PC-3 (cell line): ENCODE results near the gene TMEFF2. TPM values are rescaled to one million over a fixed set of nuclear protein-coding genes. Genes with fewer than 3 reads are reported as not detected.
A peak's percentile ranks its signal among the peaks of the same experiment; 100 is the strongest.

Experiments
- ATAC-seq: fragments of 200-7000 bp; cut with Tn5 transposase; 2 replicates; pipeline ENCODE4 v1.9.1; 2020; ENCODE audit warnings: mild to moderate bottlenecking, moderate library complexity
- BruUV-seq: library from RNA; stranded (reverse); fragments of 400-500 nt; replicated peaks from 2 replicates; lab custom pipeline; 2021; lab: Mats Ljungman, UMichigan
- CTCF ChIA-PET: fragments of 300-600 bp; sonication (Branson Sonifier 250); formaldehyde crosslinking; loops from one replicate; lab custom pipeline; 2022; ENCODE audit warnings: antibody characterized with exemption; lab: Charles Lee
- POLR2A ChIA-PET: fragments of 300-600 bp; sonication (Branson Sonifier 250); formaldehyde crosslinking; loops from one replicate; lab custom pipeline; 2022; ENCODE audit warnings: antibody characterized with exemption; ENCODE audit not compliant: unreplicated experiment; lab: Charles Lee
- DNase-seq: peaks from one replicate; pipeline ENCODE4 v3.0.0-alpha.2; 2015
- H2AFZ ChIP-seq: fragments of 300-600 bp; sonication (generic); 2 replicates; pipeline ENCODE4 v1.6.0; 2016; ENCODE audit warnings: antibody characterized with exemption, low read length
- H3F3A ChIP-seq: fragments of 300-600 bp; sonication (generic); one replicate; pipeline ENCODE4 v1.6.0; 2017; ENCODE audit warnings: antibody characterized with exemption, low read length, control low read depth, mild to moderate bottlenecking; ENCODE audit not compliant: unreplicated experiment
- H3K27ac ChIP-seq: fragments of 300-600 bp; sonication (generic); 2 replicates; pipeline ENCODE4 v1.5.1; 2016; ENCODE audit warnings: mild to moderate bottlenecking, low read length
- H3K27me3 ChIP-seq: fragments of 300-600 bp; sonication (generic); 2 replicates; pipeline ENCODE4 v1.6.1; 2016; ENCODE audit warnings: low read length, mixed read lengths
- H3K36me3 ChIP-seq: fragments of 300-600 bp; sonication (generic); 2 replicates; pipeline ENCODE4 v1.6.1; 2016; ENCODE audit warnings: low read depth, mixed run types, low read length, mixed read lengths
- H3K4me1 ChIP-seq: fragments of 300-600 bp; sonication (generic); 2 replicates; pipeline ENCODE4 v1.5.1; 2016; ENCODE audit warnings: low read length; ENCODE audit not compliant: insufficient read depth
- H3K4me2 ChIP-seq: fragments of 300-600 bp; sonication (generic); 2 replicates; pipeline ENCODE4 v1.6.0; 2016; ENCODE audit warnings: low read length
- H3K4me3 ChIP-seq: fragments of 300-600 bp; sonication (generic); 2 replicates; pipeline ENCODE4 v1.5.1; 2016; ENCODE audit warnings: mild to moderate bottlenecking, low read length, mixed read lengths
- H3K79me2 ChIP-seq: fragments of 300-600 bp; sonication (generic); 2 replicates; pipeline ENCODE4 v1.6.1; 2017; ENCODE audit warnings: low read length, mixed read lengths
- H3K9ac ChIP-seq: fragments of 300-600 bp; sonication (generic); 2 replicates; pipeline ENCODE4 v1.6.0; 2016; ENCODE audit warnings: mild to moderate bottlenecking, low read length
- H3K9me2 ChIP-seq: fragments of 300-600 bp; sonication (generic); replicated peaks from 2 replicates; pipeline ENCODE4 v1.6.1; 2016; ENCODE audit warnings: mixed run types, low read length, mixed read lengths
- H3K9me3 ChIP-seq: fragments of 300-600 bp; sonication (generic); 2 replicates; pipeline ENCODE4 v1.6.1; 2016; ENCODE audit warnings: low read length, mixed read lengths
- H4K20me1 ChIP-seq: fragments of 300-600 bp; sonication (generic); 2 replicates; pipeline ENCODE4 v1.6.1; 2016; ENCODE audit warnings: low read length, mixed read lengths
- EZH2 ChIP-seq: fragments of 300-600 bp; sonication (generic); IDR thresholded peaks from one replicate; pipeline ENCODE4 v1.6.1; 2017; ENCODE audit warnings: antibody characterized with exemption, mild to moderate bottlenecking, low read length; ENCODE audit not compliant: unreplicated experiment
- EZH2phosphoT487 ChIP-seq: fragments of 300-600 bp; sonication (generic); IDR thresholded peaks from 2 replicates; pipeline ENCODE4 v1.6.1; 2018; ENCODE audit warnings: mild to moderate bottlenecking, antibody characterized with exemption, low read length, borderline replicate concordance
- intact Hi-C: fragments of 100-400 bp; cut with micrococcal nuclease; formaldehyde crosslinking; loops from 2 replicates; pipeline ENCODE4 v1.9.0; 2023
- total RNA-seq: library from RNA; depleted of rRNA; stranded (reverse); fragments of >200 nt; gene quantifications from 2 replicates; pipeline ENCODE4 v1.2.3, GENCODE V29; 2014
- TF ChIP-seq, protein P1 (sequence below): fragments of 300-600 bp; sonication (generic); conservative IDR thresholded peaks from 2 replicates; pipeline ENCODE4 v1.5.1; 2017; ENCODE audit warnings: antibody characterized with exemption, low read depth, mild to moderate bottlenecking, low read length

TMEFF2 gene
- total RNA-seq, 1 experiment from 2014 or later: not detected

DNA sequence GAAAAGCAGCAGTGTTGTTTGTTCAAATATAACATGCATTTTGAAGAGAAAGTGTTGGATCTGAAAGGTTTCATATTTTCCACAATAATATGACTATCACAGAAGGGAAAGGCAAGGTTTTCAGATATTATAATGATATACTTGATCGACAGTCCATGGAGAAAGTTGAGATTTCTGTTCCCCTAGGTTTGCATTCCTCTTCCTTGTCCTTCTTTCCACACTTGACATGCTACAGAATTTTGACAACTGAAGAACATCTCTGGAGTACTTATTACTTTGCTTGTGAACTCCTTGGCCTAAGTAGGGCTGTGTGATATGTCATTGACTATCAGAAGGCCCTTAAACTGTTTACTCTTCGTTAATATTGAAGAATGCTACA lies 46.5 kb downstream of the TMEFF2 start:
- Histone ChIP-seq H3K9me2 (no peaks in the 10 kb centered on the region), H3K36me3 (no peaks in the 10 kb centered on the region), H3K4me3 (no peak overlapping the region), H3K27me3 (no peaks in the 10 kb centered on the region), H3K9ac (no peak overlapping the region), H3K4me1 (peaks cover 4% of the 10 kb centered on the region), H3K4me2 (no peak overlapping the region), H3K27ac (no peak overlapping the region), H3F3A (no peaks in the 10 kb centered on the region), H2AFZ (no peak overlapping the region), H4K20me1 (no peaks in the 10 kb centered on the region), H3K9me3 (no peaks in the 10 kb centered on the region), H3K79me2 (no peaks in the 10 kb centered on the region)
- BruUV-seq: no TSS peak
- ChIA-PET POLR2A (no interaction called here), CTCF (interaction anchor here (0.6 to 0.8 kb wide), 2 partner anchors 142 to 320 kb away, joined by 3 read pairs; no protein-coding TSS in a partner anchor)
- ATAC-seq (no peak), DNase-seq (no peak)
- intact Hi-C loops: no loop called here
- no peak for TF ChIP-seq EZH2
- TF ChIP-seq EZH2phosphoT487: no peak
- TF ChIP-seq, protein P1, sequence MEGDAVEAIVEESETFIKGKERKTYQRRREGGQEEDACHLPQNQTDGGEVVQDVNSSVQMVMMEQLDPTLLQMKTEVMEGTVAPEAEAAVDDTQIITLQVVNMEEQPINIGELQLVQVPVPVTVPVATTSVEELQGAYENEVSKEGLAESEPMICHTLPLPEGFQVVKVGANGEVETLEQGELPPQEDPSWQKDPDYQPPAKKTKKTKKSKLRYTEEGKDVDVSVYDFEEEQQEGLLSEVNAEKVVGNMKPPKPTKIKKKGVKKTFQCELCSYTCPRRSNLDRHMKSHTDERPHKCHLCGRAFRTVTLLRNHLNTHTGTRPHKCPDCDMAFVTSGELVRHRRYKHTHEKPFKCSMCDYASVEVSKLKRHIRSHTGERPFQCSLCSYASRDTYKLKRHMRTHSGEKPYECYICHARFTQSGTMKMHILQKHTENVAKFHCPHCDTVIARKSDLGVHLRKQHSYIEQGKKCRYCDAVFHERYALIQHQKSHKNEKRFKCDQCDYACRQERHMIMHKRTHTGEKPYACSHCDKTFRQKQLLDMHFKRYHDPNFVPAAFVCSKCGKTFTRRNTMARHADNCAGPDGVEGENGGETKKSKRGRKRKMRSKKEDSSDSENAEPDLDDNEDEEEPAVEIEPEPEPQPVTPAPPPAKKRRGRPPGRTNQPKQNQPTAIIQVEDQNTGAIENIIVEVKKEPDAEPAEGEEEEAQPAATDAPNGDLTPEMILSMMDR: no peak

DNA sequence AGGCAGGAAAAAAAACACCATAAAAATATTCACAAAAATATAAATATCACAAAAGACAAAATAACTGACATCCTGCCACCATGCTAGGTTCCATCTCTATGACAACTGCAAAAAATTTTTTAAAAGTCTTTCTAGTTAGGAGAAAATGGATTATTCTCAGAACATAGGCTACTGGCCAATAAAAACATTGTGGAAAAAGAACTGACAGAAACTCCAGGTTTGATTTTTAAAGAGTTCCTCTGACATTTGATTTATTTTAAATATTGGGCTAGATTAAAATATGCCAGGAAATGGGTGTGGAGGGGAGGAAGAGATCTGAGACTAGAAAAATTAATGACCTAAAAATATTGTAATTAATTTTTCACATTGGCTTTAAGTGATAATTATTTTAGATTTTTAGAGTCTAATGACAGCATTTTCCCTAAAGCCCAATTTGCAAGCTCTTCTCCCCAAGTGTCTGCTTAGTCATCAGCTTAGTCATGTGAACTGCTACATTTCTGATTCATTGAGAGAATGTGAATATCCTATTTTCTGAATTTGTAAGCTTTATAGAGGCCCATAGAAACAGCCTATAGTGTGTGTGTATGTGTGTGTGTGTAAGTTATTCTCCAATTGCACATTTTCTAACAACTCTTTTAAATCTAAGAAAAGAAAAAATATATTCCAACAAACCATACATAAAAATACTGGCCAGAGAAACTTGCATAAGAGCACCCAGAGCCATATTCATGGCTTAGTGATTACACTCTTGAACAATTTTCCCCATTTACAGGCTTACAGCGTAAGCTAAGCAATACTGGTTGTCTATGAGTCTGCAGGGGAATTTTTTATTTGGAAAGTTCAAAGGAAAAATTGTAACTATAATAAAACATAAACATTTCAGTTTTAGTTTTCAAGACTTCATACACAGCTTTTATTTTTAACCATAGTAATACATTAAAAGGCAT lies 48.4 kb downstream of the TMEFF2 start:
- Histone ChIP-seq H3K4me1 (peaks cover 4% of the 10 kb centered on the region), H3K36me3 (no peaks in the 10 kb centered on the region), H4K20me1 (no peaks in the 10 kb centered on the region), H3F3A (no peaks in the 10 kb centered on the region), H3K79me2 (no peaks in the 10 kb centered on the region), H3K9me2 (no peaks in the 10 kb centered on the region), H3K9me3 (no peaks in the 10 kb centered on the region), H3K9ac (no peak overlapping the region), H3K27ac (no peak overlapping the region), H2AFZ (no peak overlapping the region), H3K4me2 (no peak overlapping the region; the same call in 1 of the 2 replicates), H3K27me3 (no peaks in the 10 kb centered on the region), H3K4me3 (no peak overlapping the region)
- ATAC-seq (peak; percentile 87), DNase-seq (peak; percentile 46)
- no TSS peak for BruUV-seq
- no peak for TF ChIP-seq EZH2
- TF ChIP-seq, protein P1: no peak
- TF ChIP-seq EZH2phosphoT487: no peak
- intact Hi-C loops: no loop called here
- CTCF ChIA-PET: no interaction called here
- POLR2A ChIA-PET: interaction anchor here (0.5 kb wide), 1 partner anchor 186 kb away, joined by 3 read pairs; no protein-coding TSS in a partner anchor

DNA sequence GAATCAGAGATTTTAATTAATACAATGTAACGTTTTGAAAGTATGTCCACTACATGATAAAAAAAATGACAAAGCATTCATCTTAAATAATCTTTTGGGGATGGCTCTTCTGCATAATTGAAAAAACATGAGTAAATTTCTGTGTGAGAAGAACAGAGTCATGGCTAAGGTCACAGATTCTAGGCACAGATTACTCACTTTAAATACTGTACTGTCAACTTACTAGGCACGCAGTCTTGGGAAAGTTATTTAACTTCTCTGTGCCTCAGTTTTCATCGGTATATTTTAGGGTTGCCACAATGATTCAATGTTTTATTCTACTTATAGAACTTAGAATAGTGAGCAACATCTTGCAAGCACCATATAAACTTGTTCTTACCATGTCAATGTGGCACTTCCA lies 49.2 kb downstream of the TMEFF2 start:
- no peak overlapping the region for H3K4me2 ChIP-seq

More for the DNA sequence above, 49.2 kb downstream of the TMEFF2 start:
- H3K27me3 ChIP-seq: no peaks in the 10 kb centered on the region
- TF ChIP-seq EZH2: no peak
- TF ChIP-seq EZH2phosphoT487: no peak
- TF ChIP-seq, protein P1: no peak
- H3K36me3 ChIP-seq: no peaks in the 10 kb centered on the region
- BruUV-seq: no TSS peak
- no peak for DNase-seq
- no peak for ATAC-seq
- no peak overlapping the region for H2AFZ ChIP-seq
- H3K4me1 ChIP-seq: peaks cover 4% of the 10 kb centered on the region
- H3K4me3 ChIP-seq: no peak overlapping the region
- H3K79me2 ChIP-seq: no peaks in the 10 kb centered on the region
- no peak overlapping the region for H3K9ac ChIP-seq
- no peak overlapping the region for H3K27ac ChIP-seq
- POLR2A ChIA-PET: no interaction called here
- no peaks in the 10 kb centered on the region for H3F3A ChIP-seq
- no peaks in the 10 kb centered on the region for H3K9me3 ChIP-seq
- H3K9me2 ChIP-seq: no peaks in the 10 kb centered on the region
- intact Hi-C loops: no loop called here
- CTCF ChIA-PET: no interaction called here
- H4K20me1 ChIP-seq: no peaks in the 10 kb centered on the region
